Peyer's patch (tissue), 4 donors: ENCODE results near the gene NR4A1. TPM values are rescaled to one million over a fixed set of nuclear protein-coding genes. Genes with fewer than 3 reads are reported as not detected.

Experiments used
- DNase-seq, 3 donors: peaks; one replicate each; pipeline ENCODE4 v3.0.0-alpha.2; 2017 to 2019
- H3K27ac ChIP-seq, 4 donors: fragments of 200-600 bp; sonication (generic); one replicate each; pipeline ENCODE4 v1.5.1; 2016 to 2019
- H3K27me3 ChIP-seq, 2 donors: fragments of 200-600 bp; sonication (generic); one replicate each; pipeline ENCODE4 v1.5.1; 2019
- H3K36me3 ChIP-seq, 3 donors: fragments of 200-600 bp; sonication (generic); one replicate each; pipeline ENCODE4 v1.5.1; 2016 to 2019
- H3K4me1 ChIP-seq, 4 donors: fragments of 200-600 bp; sonication (generic); one replicate each; pipeline ENCODE4 v1.5.1; 2016 to 2019
- H3K4me3 ChIP-seq, 4 donors: fragments of 200-600 bp; sonication (generic); 1 replicate in 3 of 4; 2 replicates in 1 of 4; pipeline ENCODE4 v1.5.1; 2016 to 2019; ENCODE audit warnings: mild to moderate bottlenecking in 1 of 4
- H3K9me3 ChIP-seq, 4 donors: fragments of 200-600 bp; sonication (generic); one replicate each; pipeline ENCODE4 v1.5.1; 2016 to 2019; ENCODE audit warnings: mild to moderate bottlenecking in 1 of 4
- POLR2A ChIP-seq, 2 donors: fragments of 450-650 bp; IDR thresholded peaks; one replicate each; pipeline ENCODE4 v1.5.1; 2017; ENCODE audit warnings: antibody characterized with exemption in 2 of 2, mild to moderate bottlenecking in 2 of 2, moderate library complexity in 2 of 2
- total RNA-seq, 4 donors: library from RNA; depleted of rRNA; stranded (reverse); fragments of >200 nt; gene quantifications; one replicate each; pipeline ENCODE4 v1.1.0, GENCODE V29; 2016
- TF ChIP-seq, protein P1 (sequence below), 6 experiments: fragments of 450-650 bp in 4 of 6; fragments of 200-600 bp in 2 of 6; sonication (generic) in 1 of 6; IDR thresholded peaks; one replicate each; pipeline ENCODE4 v1.5.1; 2017 to 2019; ENCODE audit warnings: antibody characterized with exemption in 6 of 6, mild to moderate bottlenecking in 3 of 6, moderate library complexity in 1 of 6

Gene NR4A1
- total RNA-seq, 4 donors from 2014 or later = 3.9 to 265 (median 42.2) TPM

DNA sequence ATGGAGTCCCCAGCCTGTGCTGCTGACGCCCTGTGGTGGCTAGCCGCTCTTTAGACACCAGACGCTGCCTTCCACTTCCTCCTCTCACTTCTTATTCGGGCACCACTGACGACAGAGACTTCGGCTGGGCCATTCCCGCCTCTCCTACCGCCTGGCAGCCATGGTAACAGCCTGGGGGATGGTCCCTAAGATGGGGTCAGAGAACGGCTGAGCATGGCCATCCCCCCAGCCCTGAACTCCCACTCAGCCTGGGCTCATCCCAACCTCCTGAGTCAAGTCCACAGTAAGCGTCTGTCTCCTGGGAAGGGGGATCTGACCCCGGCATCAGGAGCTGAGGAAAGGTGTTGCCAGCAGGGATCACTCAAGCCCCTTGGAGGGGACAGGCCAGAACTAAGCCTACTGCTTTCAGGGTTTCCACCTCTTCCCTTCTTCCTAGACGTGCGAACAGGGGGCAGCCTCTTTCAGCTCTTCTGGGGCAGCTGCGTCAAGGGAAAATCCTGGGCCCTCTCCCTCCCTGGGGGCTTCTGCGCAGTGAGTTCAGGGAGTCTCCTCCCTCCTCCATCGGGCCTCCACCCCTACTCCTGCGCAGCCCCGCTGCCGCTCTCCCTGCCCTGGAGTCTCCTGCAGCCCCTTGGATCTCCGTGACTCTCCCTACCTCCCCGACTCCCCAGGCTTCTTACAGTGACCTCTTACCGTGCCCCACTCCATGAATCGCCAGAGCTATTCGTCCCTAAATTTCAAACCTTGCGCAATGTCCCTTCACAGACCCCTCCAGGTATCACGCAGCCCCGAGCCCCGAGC is 45.1 kb upstream of the NR4A1 start:
- Histone ChIP-seq H3K4me3 (peak overlapping the region; percentile 58 to 81 (median 68)), H3K27me3 (peaks cover 0 to 10% of the 10 kb centered on the region in 2 donors), H3K36me3 (no peaks in the 10 kb centered on the region), H3K9me3 (no peaks in the 10 kb centered on the region), H3K4me1 (peaks cover 0 to 29% (median 12%) of the 10 kb centered on the region in 4 donors), H3K27ac (peak overlapping the region; percentile 79 to 93 (median 87))
- peak in 2 of 3 donors; percentile 79 to 92 for DNase-seq
- TF ChIP-seq POLR2A (IDR thresholded peaks at IDR 0.05) = no peak
- TF ChIP-seq, protein P1, sequence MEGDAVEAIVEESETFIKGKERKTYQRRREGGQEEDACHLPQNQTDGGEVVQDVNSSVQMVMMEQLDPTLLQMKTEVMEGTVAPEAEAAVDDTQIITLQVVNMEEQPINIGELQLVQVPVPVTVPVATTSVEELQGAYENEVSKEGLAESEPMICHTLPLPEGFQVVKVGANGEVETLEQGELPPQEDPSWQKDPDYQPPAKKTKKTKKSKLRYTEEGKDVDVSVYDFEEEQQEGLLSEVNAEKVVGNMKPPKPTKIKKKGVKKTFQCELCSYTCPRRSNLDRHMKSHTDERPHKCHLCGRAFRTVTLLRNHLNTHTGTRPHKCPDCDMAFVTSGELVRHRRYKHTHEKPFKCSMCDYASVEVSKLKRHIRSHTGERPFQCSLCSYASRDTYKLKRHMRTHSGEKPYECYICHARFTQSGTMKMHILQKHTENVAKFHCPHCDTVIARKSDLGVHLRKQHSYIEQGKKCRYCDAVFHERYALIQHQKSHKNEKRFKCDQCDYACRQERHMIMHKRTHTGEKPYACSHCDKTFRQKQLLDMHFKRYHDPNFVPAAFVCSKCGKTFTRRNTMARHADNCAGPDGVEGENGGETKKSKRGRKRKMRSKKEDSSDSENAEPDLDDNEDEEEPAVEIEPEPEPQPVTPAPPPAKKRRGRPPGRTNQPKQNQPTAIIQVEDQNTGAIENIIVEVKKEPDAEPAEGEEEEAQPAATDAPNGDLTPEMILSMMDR (IDR thresholded peaks at IDR 0.05) = no peak

DNA sequence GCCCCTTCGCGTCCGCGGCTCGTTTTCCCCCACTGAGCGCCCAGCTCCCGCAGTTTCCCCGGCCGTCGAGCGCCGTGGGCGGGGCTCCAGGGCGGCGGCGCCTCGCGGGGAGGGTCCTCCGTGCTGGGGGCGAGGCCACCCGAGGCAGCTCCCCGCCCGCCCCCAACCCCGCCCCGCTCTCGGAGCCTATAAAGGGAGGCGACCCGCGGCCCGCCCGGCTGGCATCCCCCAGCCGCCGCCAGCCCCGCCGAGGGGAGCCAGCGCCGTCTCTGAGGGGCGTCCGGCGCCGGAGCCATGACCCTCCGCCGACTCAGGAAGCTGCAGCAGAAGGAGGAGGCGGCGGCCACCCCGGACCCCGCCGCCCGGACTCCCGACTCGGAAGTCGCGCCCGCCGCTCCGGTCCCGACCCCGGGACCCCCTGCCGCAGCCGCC is 44.5 kb upstream of the NR4A1 start, which contains the start of gene TAMALIN:
TAMALIN (plus strand) TSS at position 221 of the 432 bp plus-strand sequence; CDS start at position 295, 74 bp downstream.
- no peaks in the 10 kb centered on the region for H3K9me3 ChIP-seq
- H3K4me1 ChIP-seq = peaks cover 0 to 33% (median 12%) of the 10 kb centered on the region in 4 donors
- H3K36me3 ChIP-seq = no peaks in the 10 kb centered on the region
- peak within 1 kb of the TSS; percentile 79 to 93 (median 87) for H3K27ac ChIP-seq
- H3K27me3 ChIP-seq = peaks cover 0 to 10% of the 10 kb centered on the region in 2 donors
- peak; percentile 76 to 90 (median 77) for DNase-seq
- peak within 1 kb of the TSS; percentile 58 to 81 (median 68) for H3K4me3 ChIP-seq
- TF ChIP-seq, protein P1 (IDR thresholded peaks at IDR 0.05) = no peak
- TF ChIP-seq POLR2A (IDR thresholded peaks at IDR 0.05) = peak; percentile 68 to 70

DNA sequence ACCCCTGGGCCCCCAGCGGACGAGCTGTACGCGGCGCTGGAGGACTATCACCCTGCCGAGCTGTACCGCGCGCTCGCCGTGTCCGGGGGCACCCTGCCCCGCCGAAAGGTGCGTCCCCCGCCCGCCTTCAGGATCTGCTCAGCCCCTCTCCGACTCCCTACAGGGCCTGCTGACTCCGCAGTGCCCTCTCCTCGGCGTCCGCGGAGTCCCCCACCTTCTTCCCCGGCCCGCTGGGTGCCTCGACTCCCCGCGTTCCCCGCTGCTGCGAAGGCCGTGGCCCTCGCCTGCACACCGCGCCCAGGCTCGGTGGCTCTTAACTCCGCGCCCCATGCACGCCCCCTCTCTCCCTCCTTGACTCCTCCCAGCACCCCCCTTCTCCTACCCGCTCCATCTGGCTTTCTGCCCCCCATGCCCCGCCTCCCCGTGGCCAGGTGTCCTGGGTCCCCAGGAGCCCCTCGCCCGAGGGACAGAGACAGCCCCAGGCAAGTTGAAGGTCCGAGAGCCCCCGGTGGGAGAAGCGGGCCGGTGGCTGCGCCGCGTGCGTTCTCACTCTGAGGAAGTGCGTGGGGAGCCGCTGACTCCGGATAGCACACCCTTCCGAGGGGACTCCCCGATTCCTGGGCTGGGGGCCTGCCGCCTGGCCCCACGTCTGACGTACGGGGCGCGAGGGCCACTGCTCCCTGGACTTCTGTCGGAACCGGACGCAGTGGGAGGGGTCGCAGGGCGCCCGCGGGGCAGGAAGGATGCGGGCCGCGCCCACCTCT is 43.9 kb upstream of the NR4A1 start:
- Histone ChIP-seq H3K27me3 (peaks cover 0 to 10% of the 10 kb centered on the region in 2 donors), H3K36me3 (no peaks in the 10 kb centered on the region), H3K27ac (peak overlapping the region; percentile 79 to 93 (median 87)), H3K4me1 (peaks cover 0 to 33% (median 12%) of the 10 kb centered on the region in 4 donors), H3K9me3 (no peaks in the 10 kb centered on the region), H3K4me3 (peak overlapping the region; percentile 58 to 81 (median 68))
- peak in 2 of 3 donors; percentile 71 to 83 for DNase-seq
- TF ChIP-seq, protein P1 (IDR thresholded peaks at IDR 0.05) = no peak
- TF ChIP-seq POLR2A (IDR thresholded peaks at IDR 0.05) = no peak

DNA sequence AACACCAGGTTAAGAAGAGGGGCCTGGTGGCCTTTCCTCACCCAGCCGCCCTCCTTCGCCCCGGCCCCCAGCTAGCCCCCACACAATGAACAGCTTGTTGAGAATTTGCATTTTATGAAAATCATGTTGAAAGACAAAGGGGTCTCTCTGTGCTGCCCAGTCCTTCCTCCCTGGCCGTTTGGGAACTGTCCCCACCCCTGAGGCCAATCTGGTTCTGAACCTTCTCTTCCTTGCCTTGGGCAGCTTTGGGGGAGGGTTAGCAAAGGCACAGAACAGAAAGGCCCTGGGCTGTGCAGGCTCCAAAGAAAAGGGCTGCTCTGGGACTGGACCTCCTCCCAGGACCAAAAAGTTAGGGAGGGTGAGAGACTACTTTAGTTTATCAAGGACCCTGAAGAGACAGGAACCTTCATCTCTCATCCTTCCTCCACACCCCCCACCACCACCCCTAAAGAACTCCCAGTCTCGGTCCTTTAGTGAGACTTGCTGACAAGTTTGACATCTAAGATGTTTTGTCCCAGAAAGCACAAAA is 43.2 kb upstream of the NR4A1 start:
- peak overlapping the region; percentile 79 to 93 (median 87) for H3K27ac ChIP-seq

More for the DNA sequence above, 43.2 kb upstream of the NR4A1 start:
- peaks cover 0 to 10% of the 10 kb centered on the region in 2 donors for H3K27me3 ChIP-seq
- no peak for DNase-seq
- peak overlapping the region; percentile 58 to 81 (median 68) for H3K4me3 ChIP-seq
- no peaks in the 10 kb centered on the region for H3K36me3 ChIP-seq
- no peaks in the 10 kb centered on the region for H3K9me3 ChIP-seq
- no peak for TF ChIP-seq POLR2A (IDR thresholded peaks at IDR 0.05)
- TF ChIP-seq, protein P1 (IDR thresholded peaks at IDR 0.05) = no peak
- peaks cover 0 to 33% (median 12%) of the 10 kb centered on the region in 4 donors for H3K4me1 ChIP-seq
